B cell (primary cell): Measurements from ENCODE around the gene FKRP.

Experiments used
- EZH2 ChIP-seq: IDR thresholded peaks from 2 replicates; pipeline ENCODE4 v1.6.1; 2012; ENCODE audit warnings: borderline replicate concordance, low read depth, mild to moderate bottlenecking, moderate library complexity, low read length; ENCODE audit not compliant: insufficient read depth, poor library complexity, severe bottlenecking
- TF ChIP-seq, protein P1 (sequence below): fragments of 200-600 bp; IDR thresholded peaks from one replicate; pipeline ENCODE4 v1.8.0; 2022; ENCODE audit warnings: antibody characterized with exemption, mild to moderate bottlenecking

GRCh38 chr19:46725859-46726393 is 19.9 kb upstream of the FKRP start:
- TF ChIP-seq, protein P1, sequence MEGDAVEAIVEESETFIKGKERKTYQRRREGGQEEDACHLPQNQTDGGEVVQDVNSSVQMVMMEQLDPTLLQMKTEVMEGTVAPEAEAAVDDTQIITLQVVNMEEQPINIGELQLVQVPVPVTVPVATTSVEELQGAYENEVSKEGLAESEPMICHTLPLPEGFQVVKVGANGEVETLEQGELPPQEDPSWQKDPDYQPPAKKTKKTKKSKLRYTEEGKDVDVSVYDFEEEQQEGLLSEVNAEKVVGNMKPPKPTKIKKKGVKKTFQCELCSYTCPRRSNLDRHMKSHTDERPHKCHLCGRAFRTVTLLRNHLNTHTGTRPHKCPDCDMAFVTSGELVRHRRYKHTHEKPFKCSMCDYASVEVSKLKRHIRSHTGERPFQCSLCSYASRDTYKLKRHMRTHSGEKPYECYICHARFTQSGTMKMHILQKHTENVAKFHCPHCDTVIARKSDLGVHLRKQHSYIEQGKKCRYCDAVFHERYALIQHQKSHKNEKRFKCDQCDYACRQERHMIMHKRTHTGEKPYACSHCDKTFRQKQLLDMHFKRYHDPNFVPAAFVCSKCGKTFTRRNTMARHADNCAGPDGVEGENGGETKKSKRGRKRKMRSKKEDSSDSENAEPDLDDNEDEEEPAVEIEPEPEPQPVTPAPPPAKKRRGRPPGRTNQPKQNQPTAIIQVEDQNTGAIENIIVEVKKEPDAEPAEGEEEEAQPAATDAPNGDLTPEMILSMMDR = no peak
- TF ChIP-seq EZH2 = no peak
